ENCODE results near the gene NOS3.

NOS3 gene

DNA sequence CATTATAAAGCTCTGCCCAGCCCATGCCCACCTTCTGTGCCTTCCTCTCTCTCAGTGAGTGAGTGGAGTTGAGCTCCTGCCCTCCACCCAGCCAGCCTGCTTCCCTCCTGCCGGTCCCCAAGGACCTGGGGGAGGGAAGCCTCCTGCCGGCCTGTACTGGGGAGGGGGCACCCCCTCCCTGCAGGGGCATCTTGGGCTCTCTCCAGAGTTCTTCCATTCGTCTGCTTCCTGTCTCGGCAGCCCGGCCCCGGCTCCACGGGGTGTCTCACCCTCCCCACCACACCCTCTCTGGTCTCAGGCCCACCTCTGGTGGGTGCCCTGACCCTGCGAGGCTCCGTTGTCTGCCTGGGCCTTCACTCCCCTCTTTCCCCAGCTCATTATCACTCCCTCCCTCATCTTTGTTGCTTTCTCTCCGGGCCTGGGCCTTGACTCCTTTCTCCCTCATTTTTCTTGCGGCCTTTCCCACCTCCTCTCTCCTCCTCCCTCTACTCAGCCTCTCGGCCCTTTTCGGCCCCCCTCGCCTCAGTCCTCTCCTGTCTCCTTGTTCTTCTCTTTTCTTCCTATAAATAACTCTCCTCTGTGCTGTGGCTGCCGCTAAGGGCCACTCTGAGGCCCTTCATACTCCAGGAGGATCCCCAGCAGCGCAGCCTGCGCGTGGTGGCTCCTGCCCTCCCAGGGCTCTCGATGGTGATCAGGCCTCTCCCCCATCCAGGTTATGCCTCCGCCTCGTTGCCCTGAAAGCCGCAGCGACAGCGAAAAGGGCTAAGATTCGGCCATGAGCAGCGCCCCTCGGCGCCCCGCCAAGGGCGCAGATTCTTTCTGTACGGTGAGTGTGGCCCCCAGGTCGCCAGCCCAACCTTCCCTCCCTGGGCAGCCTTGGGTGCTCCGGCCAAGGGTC lies 70.6 kb downstream of the NOS3 start:
- no peak for DNase-seq

DNA sequence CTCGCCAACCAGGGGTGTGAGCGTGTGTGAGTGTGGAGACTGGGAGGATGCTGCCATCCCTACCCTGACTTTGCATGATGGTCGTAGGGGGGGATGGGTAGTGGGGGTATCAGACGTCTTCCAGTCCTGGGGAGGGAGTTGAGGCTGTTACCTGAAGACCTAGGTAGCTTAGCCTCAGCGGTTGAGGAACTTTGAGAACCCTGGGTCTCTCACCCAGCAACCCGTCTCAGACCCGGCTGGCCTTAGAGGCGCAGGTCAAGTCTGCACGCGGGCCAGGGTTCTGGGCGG lies 71.2 kb downstream of the NOS3 start:
- no peak for DNase-seq

DNA sequence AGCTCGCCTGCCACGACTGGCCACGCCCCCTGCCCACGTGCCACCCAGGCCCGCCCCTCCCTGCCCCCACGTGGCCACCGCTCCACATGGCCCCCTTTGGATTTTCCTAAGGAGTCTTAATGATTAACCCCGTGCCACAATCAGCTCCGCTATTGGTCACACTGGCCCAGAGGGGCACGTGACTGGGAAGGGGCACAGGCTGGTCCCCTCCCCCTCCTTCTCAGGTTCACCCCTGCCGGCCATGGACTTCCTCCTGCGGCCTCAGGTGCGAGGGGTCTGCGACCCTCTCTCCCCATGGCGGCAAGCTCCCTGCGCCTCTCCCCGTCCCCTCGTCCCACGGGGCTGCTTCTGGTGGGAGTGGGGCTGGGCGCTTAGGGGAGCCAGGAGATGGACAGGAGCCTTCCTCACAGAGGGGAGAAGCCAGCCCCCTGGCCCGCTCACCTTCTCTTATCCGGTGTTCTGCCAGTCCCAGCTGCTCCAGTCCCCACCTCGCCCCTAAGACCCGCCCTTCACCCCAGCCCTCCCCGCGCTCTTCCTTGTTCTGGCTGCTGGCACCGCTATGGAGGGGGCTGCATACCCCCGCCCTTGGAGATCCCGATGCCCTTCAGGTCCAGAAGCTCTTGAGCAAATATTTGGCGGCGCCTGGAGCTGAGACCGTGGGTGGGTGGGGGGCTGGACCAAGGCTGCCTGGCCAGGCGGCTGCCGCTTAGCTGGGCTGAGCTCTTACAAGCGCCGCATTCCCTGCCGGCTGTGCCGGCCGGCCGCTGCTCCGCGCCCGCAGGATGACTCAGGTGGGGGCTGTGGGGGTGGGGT lies 71.8 kb downstream of the NOS3 start:
- no peak for DNase-seq

DNA sequence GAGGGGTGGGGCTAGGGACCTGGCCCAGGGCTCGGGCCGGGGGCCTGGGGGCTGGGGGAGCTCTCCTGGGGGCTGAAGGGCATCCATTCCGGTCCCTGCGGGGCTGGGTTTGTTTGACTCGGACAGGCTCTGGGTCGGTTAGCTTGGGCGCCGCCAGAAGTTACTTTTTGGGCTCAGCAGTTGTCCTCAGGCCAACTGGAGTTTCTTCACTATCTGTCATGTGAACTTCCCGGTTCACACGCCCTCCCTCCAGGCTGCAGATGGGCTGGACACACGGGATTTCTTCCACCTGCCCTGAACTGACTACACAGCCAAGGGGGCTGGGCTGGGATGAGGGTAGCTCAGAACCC lies 72.4 kb downstream of the NOS3 start:
- no peak for DNase-seq
